RPMI8226 (cell line): ENCODE measurements around the gene PRICKLE4.
A peak's percentile ranks its signal among the peaks of the same experiment; 100 is the strongest.
"Not testable (repeated sequence)": the region's sequence is repeated elsewhere in the genome, so short reads cannot be mapped to it uniquely, and the experiment has no call there.

ENCODE experiments used
- DNase-seq: peaks from one replicate; pipeline ENCODE4 v3.0.0-alpha.2; 2015

The PRICKLE4 gene

GRCh38 chr6:41801380-41801779 lies 20.8 kb downstream of the PRICKLE4 start:
- no peak for DNase-seq

- no peak for DNase-seq
Measured at GRCh38 chr6:41805830-41806774, 25.5 kb downstream of the PRICKLE4 start.

GRCh38 chr6:41811095-41811494 lies 30.5 kb downstream of the PRICKLE4 start:
- DNase-seq: peak; percentile 28

GRCh38 chr6:41811946-41812345 lies 31.4 kb downstream of the PRICKLE4 start:
- not testable (repeated sequence) for DNase-seq

GRCh38 chr6:41813469-41813868 lies 32.9 kb downstream of the PRICKLE4 start:
- no peak for DNase-seq

- no peak for DNase-seq
Measured at GRCh38 chr6:41813956-41814355, 33.4 kb downstream of the PRICKLE4 start.

- DNase-seq: no peak
Measured at GRCh38 chr6:41814629-41815028, 34.0 kb downstream of the PRICKLE4 start.

- no peak for DNase-seq
Measured at GRCh38 chr6:41815587-41815986, 35.0 kb downstream of the PRICKLE4 start.

GRCh38 chr6:41818271-41819054 lies 37.9 kb downstream of the PRICKLE4 start:
- no peak for DNase-seq

GRCh38 chr6:41821266-41821665 lies 40.7 kb downstream of the PRICKLE4 start:
- DNase-seq: no peak

GRCh38 chr6:41822021-41822420 lies 41.4 kb downstream of the PRICKLE4 start:
- no peak for DNase-seq

- no peak for DNase-seq
Measured at GRCh38 chr6:41823178-41823577, 42.6 kb downstream of the PRICKLE4 start.

GRCh38 chr6:41824571-41825569 lies 44.3 kb downstream of the PRICKLE4 start:
- no peak for DNase-seq

GRCh38 chr6:41826343-41827022 lies 45.9 kb downstream of the PRICKLE4 start:
- no peak for DNase-seq

- no peak for DNase-seq
Measured at GRCh38 chr6:41832263-41832662, 51.7 kb downstream of the PRICKLE4 start.

GRCh38 chr6:41836022-41836659 lies 55.6 kb downstream of the PRICKLE4 start:
- no peak for DNase-seq

- no peak for DNase-seq
Measured at GRCh38 chr6:41836660-41837052, 56.1 kb downstream of the PRICKLE4 start.
